MM.1S (cell line): ENCODE data around the gene SLC17A9.

Experiments used
- DNase-seq: peaks from one replicate; pipeline ENCODE4 v3.0.0-alpha.2; 2015
- H2AFZ ChIP-seq: fragments of 300-600 bp; sonication (generic); 2 replicates; pipeline ENCODE4 v1.6.0; 2016; ENCODE audit warnings: antibody characterized with exemption, low read length
- H3F3A ChIP-seq: fragments of 300-600 bp; sonication (generic); 2 replicates; pipeline ENCODE4 v1.6.1; 2016; ENCODE audit warnings: mild to moderate bottlenecking, antibody characterized with exemption, low read length, moderate library complexity, mixed read lengths; ENCODE audit not compliant: insufficient read depth
- H3K27ac ChIP-seq: fragments of 300-600 bp; sonication (generic); 2 replicates; pipeline ENCODE4 v1.5.1; 2016; ENCODE audit warnings: mild to moderate bottlenecking, low read length
- H3K27me3 ChIP-seq: fragments of 300-600 bp; sonication (generic); replicated peaks from 2 replicates; pipeline ENCODE4 v1.6.0; 2016; ENCODE audit warnings: low read length; ENCODE audit not compliant: insufficient read depth
- H3K36me3 ChIP-seq: fragments of 300-600 bp; sonication (generic); replicated peaks from 2 replicates; pipeline ENCODE4 v1.6.1; 2016; ENCODE audit warnings: mild to moderate bottlenecking, low read length, mixed read lengths; ENCODE audit not compliant: insufficient read depth
- H3K4me1 ChIP-seq: fragments of 300-600 bp; sonication (generic); 2 replicates; pipeline ENCODE4 v1.6.1; 2016; ENCODE audit warnings: low read length, mixed read lengths
- H3K4me2 ChIP-seq: fragments of 300-600 bp; sonication (generic); 2 replicates; pipeline ENCODE4 v1.6.0; 2016; ENCODE audit warnings: low read depth, low read length
- H3K4me3 ChIP-seq: fragments of 300-600 bp; sonication (generic); 2 replicates; pipeline ENCODE4 v1.5.1; 2016; ENCODE audit warnings: low read length, mixed read lengths
- H3K79me2 ChIP-seq: fragments of 300-600 bp; sonication (generic); 2 replicates; pipeline ENCODE4 v1.6.1; 2016; ENCODE audit warnings: mixed run types, low read length, mixed read lengths
- H3K9ac ChIP-seq: fragments of 300-600 bp; sonication (generic); 2 replicates; pipeline ENCODE4 v1.6.1; 2016; ENCODE audit warnings: low read length, mixed read lengths
- H3K9me2 ChIP-seq: fragments of 300-600 bp; sonication (generic); replicated peaks from 2 replicates; pipeline ENCODE4 v1.6.1; 2016; ENCODE audit warnings: mild to moderate bottlenecking, low read length, mixed read lengths; ENCODE audit not compliant: insufficient read depth
- H3K9me3 ChIP-seq: fragments of 300-600 bp; sonication (generic); replicated peaks from 2 replicates; pipeline ENCODE4 v1.6.1; 2016; ENCODE audit warnings: mild to moderate bottlenecking, low read length, mixed read lengths; ENCODE audit not compliant: insufficient read depth
- H4K20me1 ChIP-seq: fragments of 300-600 bp; sonication (generic); 2 replicates; pipeline ENCODE4 v1.6.1; 2016; ENCODE audit warnings: mild to moderate bottlenecking, low read length, moderate library complexity, mixed read lengths; ENCODE audit not compliant: insufficient read depth
- CTCF ChIP-seq: fragments of 300-600 bp; sonication (generic); IDR thresholded peaks from 2 replicates; pipeline ENCODE4 v1.5.1; 2016; ENCODE audit warnings: antibody characterized with exemption, low read length, mixed read lengths
- EZH2 ChIP-seq: fragments of 300-600 bp; sonication (generic); optimal IDR thresholded peaks from 2 replicates; pipeline ENCODE3; 2017; ENCODE audit warnings: low read depth, mild to moderate bottlenecking, antibody characterized with exemption, low read length, mixed read lengths
- EZH2phosphoT487 ChIP-seq: fragments of 300-600 bp; sonication (generic); IDR thresholded peaks from 2 replicates; pipeline ENCODE4 v1.6.1; 2018; ENCODE audit warnings: antibody characterized with exemption, low read length

The SLC17A9 gene

GRCh38 chr20:62911701-62912280 lies 40.7 kb upstream of the SLC17A9 start:
- no peak for TF ChIP-seq EZH2phosphoT487
- TF ChIP-seq CTCF: no peak
- TF ChIP-seq EZH2: no peak

GRCh38 chr20:62913043-62913630 lies 39.4 kb upstream of the SLC17A9 start:
- no peak overlapping the region for H3K27ac ChIP-seq
- H3K9ac ChIP-seq: no peak overlapping the region
- no peaks in the 10 kb centered on the region for H3K4me1 ChIP-seq
- H3F3A ChIP-seq: no peaks in the 10 kb centered on the region
- H3K4me3 ChIP-seq: no peak overlapping the region
- TF ChIP-seq EZH2phosphoT487: no peak
- no peak for TF ChIP-seq CTCF
- no peak for TF ChIP-seq EZH2
- no peaks in the 10 kb centered on the region for H3K9me3 ChIP-seq
- peaks cover 21% of the 10 kb centered on the region for H3K36me3 ChIP-seq
- peaks cover 100% of the 10 kb centered on the region for H3K79me2 ChIP-seq
- peaks cover 53% of the 10 kb centered on the region for H4K20me1 ChIP-seq
- no peaks in the 10 kb centered on the region for H3K9me2 ChIP-seq
- DNase-seq: no peak
- H3K4me2 ChIP-seq: no peak overlapping the region
- no peaks in the 10 kb centered on the region for H3K27me3 ChIP-seq
- no peak overlapping the region for H2AFZ ChIP-seq

More at GRCh38 chr20:62911701-62912280, 40.7 kb upstream of the SLC17A9 start:
- Histone ChIP-seq H2AFZ (no peak overlapping the region), H4K20me1 (peaks cover 48% of the 10 kb centered on the region), H3F3A (no peaks in the 10 kb centered on the region), H3K27me3 (no peaks in the 10 kb centered on the region), H3K4me2 (no peak overlapping the region), H3K4me1 (no peaks in the 10 kb centered on the region), H3K36me3 (peaks cover 24% of the 10 kb centered on the region), H3K9me3 (no peaks in the 10 kb centered on the region), H3K9ac (no peak overlapping the region), H3K27ac (no peak overlapping the region), H3K4me3 (no peak overlapping the region), H3K9me2 (no peaks in the 10 kb centered on the region), H3K79me2 (peaks cover 94% of the 10 kb centered on the region)
- DNase-seq: no peak

- no peak overlapping the region for H3K9ac ChIP-seq
- TF ChIP-seq EZH2: no peak
- TF ChIP-seq CTCF: no peak
- no peak for TF ChIP-seq EZH2phosphoT487
- no peaks in the 10 kb centered on the region for H3K9me3 ChIP-seq
- DNase-seq: no peak
- H3K36me3 ChIP-seq: peaks cover 21% of the 10 kb centered on the region
- H3K27ac ChIP-seq: no peak overlapping the region
- no peaks in the 10 kb centered on the region for H3K27me3 ChIP-seq
- H3K4me3 ChIP-seq: no peak overlapping the region
- H3K79me2 ChIP-seq: peaks cover 100% of the 10 kb centered on the region
- no peaks in the 10 kb centered on the region; the same call in 1 of the 2 replicates for H3F3A ChIP-seq
- H3K4me1 ChIP-seq: no peaks in the 10 kb centered on the region
- H3K9me2 ChIP-seq: no peaks in the 10 kb centered on the region
- no peak overlapping the region for H2AFZ ChIP-seq
- H3K4me2 ChIP-seq: no peak overlapping the region
- H4K20me1 ChIP-seq: peaks cover 65% of the 10 kb centered on the region
Measured at GRCh38 chr20:62914436-62914835, 38.1 kb upstream of the SLC17A9 start.
